ENCODE data around the gene C12orf60.

Gene C12orf60

DNA sequence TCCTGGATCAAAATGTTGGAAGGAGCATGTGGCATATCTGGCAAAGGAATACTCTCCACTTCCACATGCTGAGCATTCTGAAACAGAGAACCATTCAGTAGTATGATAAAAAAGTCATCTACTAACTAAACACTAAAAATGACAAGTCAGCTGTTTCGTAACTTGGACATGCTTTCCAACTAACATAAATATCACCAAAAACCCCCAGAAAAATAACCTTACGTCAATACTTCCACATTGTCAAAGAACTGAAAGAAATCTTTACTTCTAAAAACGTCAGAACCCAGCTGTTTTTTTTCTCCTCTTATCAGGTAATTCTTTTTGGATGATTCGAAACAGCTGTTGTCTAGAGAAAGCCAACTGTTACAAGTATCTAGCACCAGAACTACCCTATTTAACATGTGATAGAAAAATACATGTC is 8.4 kb upstream of the C12orf60 start:
- FAIRE-seq (no peak), DNase-seq (ENCODE audit: insufficient read length, low spot score) (no peak)
- TF ChIP-seq POLR2A (IDR thresholded peaks at IDR 0.05; ENCODE audit: low read depth, low read length), result no peak

DNA sequence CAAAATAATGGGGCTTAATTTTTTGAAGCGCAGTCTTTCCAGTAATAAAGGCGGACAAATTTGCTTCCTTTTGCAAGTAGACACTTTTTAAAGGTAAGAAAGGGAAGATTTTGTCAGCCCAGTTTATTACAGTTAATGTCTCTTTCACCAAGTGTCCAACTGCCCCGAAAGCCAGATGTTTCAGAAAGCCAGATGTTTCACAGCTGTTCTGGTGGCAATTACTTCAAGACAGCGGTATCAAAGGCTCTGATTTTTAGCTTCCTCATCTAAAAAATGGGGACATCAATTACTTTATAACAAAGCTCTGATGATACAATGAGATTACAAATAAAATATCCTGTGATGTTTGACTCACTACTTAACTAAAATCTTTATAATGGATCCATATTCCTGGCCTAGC is 1.2 kb upstream of the C12orf60 start:
- no peak for FAIRE-seq
- DNase-seq (ENCODE audit: insufficient read length, low spot score), result no peak
- no peak for TF ChIP-seq POLR2A (IDR thresholded peaks at IDR 0.05; ENCODE audit: low read depth, low read length)

DNA sequence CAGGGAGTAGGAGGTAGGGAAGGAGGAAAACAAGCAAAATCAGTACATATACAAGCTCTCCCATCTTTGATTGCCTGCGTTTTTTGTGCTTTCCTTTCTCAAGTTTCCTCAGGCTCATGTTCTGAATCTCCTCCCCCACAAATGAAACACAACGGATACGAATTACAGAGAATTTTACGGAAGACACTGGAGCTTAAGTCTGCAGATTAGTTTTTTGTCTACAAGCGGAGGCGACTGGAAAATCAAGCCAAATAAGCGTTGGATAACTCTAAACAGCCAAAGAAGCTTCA is 804 bp upstream of the C12orf60 start:
- no peak for TF ChIP-seq POLR2A (IDR thresholded peaks at IDR 0.05; ENCODE audit: low read depth, low read length)
- FAIRE-seq, result no peak
- no peak for DNase-seq (ENCODE audit: insufficient read length, low spot score)

DNA sequence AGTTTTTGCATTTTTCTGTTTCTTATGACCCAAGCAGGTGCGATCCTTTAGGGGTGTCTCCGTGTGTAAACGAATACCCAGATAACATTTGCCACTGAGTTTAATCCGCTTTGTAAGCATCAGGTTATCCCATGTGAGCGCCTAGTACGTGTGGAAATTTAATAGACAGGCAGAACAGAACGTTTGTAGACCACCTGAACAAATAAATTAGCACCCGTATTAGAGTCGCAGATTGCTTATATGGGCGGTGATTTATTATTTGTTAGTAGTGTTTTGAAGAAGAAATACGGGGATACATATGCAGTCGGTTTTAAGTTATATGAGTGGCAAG is 325 bp downstream of the C12orf60 start:
- TF ChIP-seq POLR2A (IDR thresholded peaks at IDR 0.05; ENCODE audit: low read depth, low read length), result no peak
- no peak for FAIRE-seq
- DNase-seq (ENCODE audit: insufficient read length, low spot score), result no peak

DNA sequence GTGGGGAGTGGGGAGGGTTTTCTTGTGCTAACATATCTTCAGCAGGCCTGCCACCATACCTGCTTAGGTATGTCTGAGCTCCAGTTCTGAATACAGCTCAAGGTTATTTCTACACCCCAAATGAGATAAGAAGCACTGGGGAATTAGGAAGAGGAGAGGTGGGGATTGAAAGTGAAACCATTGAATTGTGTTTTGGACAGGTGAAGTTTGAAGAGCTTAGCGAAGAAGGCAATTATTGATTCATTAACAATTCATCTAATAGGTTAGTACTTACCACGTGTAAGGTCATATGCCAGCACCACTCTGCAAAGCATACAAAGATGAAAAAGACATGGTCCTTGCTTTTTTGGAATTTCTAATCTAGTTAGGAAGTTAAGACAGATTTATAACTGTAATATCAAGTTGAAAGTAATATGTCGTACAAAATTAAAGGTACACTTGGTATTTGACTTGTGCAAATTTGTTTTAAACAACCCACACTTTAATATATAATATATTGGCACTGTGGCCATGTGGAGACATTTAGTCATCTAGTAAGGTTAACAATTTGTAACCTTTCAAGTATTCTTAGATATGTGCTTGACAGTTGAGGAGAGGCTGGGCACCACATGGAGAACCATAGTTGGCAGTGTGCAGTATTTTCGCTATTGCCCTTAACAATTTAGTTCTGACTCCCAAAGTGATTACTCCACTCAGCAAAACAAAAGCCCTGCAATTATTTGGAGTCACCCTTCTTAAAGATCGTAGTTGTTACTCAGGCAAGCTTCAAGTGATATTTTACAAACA is 6.9 kb downstream of the C12orf60 start:
- TF ChIP-seq POLR2A (IDR thresholded peaks at IDR 0.05; ENCODE audit: low read depth, low read length), result no peak
- FAIRE-seq, result no peak
- no peak for DNase-seq (ENCODE audit: insufficient read length, low spot score)

DNA sequence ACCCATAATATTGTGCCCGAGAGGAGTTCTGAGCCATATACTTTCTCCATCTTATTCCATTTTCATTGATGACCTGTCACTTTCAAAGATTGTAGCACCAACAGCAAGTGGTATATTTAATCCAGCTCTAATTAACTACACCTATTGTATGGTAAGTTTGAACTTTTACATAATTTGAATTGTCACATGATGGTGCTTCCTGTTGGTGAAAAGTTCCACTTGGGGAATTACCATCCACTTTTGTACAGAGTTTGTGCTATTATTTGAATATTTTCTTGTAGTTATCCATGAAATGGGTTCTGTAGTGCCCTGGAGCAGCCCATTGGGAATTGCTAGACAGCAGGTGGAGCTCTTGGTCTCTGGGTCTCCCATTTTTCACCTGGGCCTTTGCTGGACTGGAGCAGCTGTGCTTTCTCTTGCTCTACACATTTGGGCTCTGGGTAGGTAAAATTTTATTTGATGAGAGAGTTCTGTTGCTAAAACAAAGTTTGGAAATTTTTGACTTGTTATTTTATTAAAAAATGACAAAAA is 7.5 kb downstream of the C12orf60 start:
- no peak for DNase-seq (ENCODE audit: insufficient read length, low spot score)
- no peak for FAIRE-seq
- no peak for TF ChIP-seq POLR2A (IDR thresholded peaks at IDR 0.05; ENCODE audit: low read depth, low read length)

DNA sequence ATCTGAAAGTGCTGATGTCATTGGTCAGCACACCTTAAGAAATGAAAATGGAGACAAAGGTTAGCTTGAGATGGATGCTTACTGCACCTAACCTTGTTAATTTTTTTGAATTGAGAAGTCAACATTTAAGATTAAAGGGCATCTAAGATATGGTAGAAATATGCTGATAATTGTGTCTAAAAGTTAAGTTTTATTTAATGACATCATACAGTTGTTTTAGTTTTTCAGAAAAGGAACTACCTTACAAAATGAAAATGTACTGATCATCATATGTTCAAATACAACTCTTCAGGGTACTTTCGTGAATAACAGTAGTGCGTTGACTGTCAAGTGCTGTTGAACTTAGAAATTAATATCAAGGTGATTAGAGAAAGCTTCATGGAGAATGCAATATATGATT is 8.0 kb downstream of the C12orf60 start:
- no peak for TF ChIP-seq POLR2A (IDR thresholded peaks at IDR 0.05; ENCODE audit: low read depth, low read length)
- no peak for DNase-seq (ENCODE audit: insufficient read length, low spot score)
- FAIRE-seq, result no peak

DNA sequence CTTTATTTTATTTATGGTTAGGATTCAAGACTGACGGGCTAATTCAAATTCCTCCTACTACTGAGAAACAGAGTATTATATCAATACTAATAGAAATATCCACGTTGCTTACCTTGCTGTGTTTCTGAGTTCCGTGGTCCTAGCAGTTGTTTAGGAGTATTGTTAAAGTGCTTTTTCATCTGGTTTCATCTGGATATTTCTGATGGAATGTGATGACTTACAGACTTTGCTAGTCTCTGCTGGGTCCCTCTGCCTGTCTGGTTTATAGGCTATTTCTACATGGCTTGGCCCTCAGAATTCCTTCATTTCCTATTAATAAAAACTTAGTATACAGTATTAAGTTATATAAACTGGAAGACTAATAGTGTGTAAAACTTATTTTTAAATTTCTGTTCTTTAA is 10.5 kb downstream of the C12orf60 start, which contains the start of gene SMCO3:
SMCO3 (minus strand) TSS at position 169 of the 400 bp plus-strand sequence. CDS start 7,502 bp downstream, outside the sequence.
- no peak for TF ChIP-seq POLR2A (IDR thresholded peaks at IDR 0.05; ENCODE audit: low read depth, low read length)
- DNase-seq (ENCODE audit: insufficient read length, low spot score) (no peak), FAIRE-seq (no peak)

DNA sequence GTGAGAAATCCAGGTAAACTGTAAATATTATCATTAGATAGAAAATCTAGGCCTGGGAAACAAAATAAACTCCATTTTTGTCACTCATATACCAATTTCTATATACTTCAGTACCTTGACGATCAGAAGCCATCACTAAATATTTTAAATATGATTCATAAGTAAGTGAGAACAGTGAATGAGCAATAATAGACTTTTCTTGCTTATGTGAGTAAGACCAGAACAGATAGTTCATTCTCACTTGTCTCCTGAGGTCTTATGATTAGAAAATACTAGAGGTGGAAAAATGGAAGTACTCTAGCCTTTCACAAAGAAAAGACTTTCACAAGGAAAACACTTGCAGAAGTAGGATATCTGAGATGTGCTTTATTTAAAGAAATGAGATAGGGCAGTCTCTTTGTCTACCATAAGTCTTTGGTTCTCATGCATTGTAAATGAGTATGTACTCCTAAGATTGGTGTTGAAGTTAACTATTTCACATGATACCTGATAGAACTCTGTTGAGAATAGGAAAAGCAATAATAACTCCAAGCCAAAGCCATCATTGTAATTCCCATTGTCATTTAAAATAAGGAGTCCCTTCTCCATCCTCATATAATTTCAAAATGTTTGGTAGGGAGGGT is 20.7 kb downstream of the C12orf60 start:
- DNase-seq (ENCODE audit: insufficient read length, low spot score), result no peak
- FAIRE-seq, result peak; percentile 73
- no peak for TF ChIP-seq POLR2A (IDR thresholded peaks at IDR 0.05; ENCODE audit: low read depth, low read length)

DNA sequence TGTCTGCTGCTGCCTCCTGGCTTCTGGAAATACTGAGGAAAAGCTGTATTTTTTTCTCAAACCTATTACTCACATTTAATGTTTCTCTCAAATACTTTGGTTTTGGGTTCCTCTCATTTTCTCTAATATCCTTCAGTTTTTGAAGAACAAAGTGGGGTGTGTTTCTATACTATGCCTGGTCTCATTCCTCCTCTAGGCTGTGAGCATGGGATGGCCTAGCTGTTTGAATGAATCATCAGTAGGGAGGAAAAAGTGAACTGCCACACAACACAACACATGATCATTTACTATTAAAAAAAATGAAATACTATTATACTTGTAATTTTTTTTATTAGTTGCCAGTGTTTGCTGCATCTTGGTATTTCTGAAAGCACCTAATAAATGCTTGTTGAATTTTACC is 21.8 kb downstream of the C12orf60 start:
- DNase-seq (ENCODE audit: insufficient read length, low spot score) (no peak), FAIRE-seq (no peak)
- no peak for TF ChIP-seq POLR2A (IDR thresholded peaks at IDR 0.05; ENCODE audit: low read depth, low read length)

DNA sequence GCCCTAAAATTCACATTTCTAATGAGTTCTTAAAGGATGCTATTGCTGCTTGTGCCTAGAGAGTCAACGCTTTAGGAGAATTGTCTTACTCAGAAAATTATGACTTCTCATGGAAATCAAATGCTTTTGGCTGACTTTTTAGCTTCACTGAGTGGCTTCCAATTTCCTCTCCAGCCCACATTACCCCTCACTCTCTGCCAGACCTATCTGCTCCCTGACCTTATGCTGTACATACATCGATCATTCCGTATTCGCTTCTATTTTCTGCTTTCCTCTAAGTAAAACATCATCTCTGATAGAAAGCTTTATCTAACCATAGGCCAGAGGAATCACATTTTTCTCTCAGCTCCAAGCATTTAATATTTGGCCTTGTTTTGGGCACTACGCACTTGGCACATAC is 23.0 kb downstream of the C12orf60 start:
- no peak for DNase-seq (ENCODE audit: insufficient read length, low spot score)
- no peak for TF ChIP-seq POLR2A (IDR thresholded peaks at IDR 0.05; ENCODE audit: low read depth, low read length)
- FAIRE-seq, result no peak

DNA sequence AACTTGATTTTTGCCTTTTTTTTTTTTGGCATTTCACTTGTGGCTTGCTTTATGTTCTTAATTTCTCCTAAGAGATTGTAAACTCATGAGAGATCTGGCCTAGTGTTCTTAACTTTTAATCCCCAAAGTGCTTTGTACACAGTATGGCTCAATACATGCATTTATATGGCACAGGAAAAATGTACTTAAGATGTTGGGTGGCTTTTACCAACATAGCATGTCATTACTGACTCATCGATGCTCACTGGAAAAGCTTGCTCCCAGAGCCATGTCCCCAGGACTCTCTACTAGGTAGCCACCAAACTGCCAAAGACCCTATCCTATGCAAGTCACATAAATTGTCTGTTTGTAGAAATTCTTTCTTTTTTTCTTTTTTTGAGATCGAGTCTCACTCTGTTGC is 23.6 kb downstream of the C12orf60 start:
- TF ChIP-seq POLR2A (IDR thresholded peaks at IDR 0.05; ENCODE audit: low read depth, low read length), result no peak
- FAIRE-seq, result no peak
- no peak for DNase-seq (ENCODE audit: insufficient read length, low spot score)

DNA sequence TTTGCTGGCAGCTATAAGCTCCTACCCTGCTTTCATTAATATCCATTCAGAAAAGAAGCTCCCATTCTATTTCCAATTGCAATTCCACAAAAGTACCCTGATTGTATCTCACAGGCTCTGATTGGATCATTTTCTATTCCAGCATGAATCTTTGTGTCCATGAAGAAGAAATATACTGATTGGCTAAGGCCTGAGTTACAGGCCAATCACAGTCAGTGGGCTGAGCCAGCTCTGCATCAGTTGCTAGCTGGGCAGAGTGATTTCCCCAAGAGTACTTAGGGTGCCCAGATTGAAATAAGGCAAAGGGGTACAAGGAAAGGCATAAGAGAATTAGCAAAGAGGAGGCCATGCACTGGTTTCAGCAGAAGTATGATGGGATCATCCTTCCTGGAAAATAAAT is 25.4 kb downstream of the C12orf60 start:
- FAIRE-seq, result peak; percentile 36
- no peak for TF ChIP-seq POLR2A (IDR thresholded peaks at IDR 0.05; ENCODE audit: low read depth, low read length)
- DNase-seq (ENCODE audit: insufficient read length, low spot score), result no peak

DNA sequence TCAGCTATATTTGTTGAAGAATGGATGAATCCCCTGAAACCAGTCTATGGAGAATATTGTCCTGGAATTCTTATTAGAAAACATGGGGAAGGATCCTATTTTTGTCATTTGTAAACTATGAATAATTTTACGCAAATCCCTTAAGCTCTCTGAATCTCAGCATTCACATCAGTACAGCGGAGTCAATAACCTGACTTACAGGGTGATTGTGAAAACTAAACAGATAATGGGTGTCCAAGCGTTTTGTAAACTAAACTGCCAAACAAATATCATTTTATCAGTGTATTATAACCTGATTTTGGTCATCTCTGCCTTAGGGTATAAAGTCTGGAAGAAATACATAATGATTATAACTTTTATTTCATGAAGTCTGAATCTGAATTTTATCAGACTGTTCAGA is 29.9 kb downstream of the C12orf60 start:
- no peak for FAIRE-seq
- TF ChIP-seq POLR2A (IDR thresholded peaks at IDR 0.05; ENCODE audit: low read depth, low read length), result no peak
- no peak for DNase-seq (ENCODE audit: insufficient read length, low spot score)

DNA sequence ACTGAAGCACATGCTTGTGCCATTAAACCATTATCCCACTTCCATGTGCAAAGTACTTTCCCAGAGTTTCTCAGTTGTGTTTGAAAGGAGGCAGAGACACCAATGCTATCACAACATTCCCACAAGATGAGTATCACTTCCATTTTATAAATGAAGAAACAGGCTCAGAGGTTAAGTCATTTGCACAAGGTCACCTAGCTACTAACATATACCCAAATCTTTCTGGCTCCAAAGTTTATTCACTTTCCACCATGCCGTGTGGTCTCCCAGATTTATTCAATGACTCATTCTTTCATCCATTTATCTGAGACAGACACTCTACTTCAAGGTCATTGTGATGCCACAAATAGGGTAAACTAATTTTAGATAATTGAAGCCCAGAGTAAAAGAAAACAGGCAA is 30.5 kb downstream of the C12orf60 start:
- FAIRE-seq, result peak; percentile 27
- no peak for DNase-seq (ENCODE audit: insufficient read length, low spot score)
- TF ChIP-seq POLR2A (IDR thresholded peaks at IDR 0.05; ENCODE audit: low read depth, low read length), result no peak
